ENCODE measurements around the gene ATG101.

DNA sequence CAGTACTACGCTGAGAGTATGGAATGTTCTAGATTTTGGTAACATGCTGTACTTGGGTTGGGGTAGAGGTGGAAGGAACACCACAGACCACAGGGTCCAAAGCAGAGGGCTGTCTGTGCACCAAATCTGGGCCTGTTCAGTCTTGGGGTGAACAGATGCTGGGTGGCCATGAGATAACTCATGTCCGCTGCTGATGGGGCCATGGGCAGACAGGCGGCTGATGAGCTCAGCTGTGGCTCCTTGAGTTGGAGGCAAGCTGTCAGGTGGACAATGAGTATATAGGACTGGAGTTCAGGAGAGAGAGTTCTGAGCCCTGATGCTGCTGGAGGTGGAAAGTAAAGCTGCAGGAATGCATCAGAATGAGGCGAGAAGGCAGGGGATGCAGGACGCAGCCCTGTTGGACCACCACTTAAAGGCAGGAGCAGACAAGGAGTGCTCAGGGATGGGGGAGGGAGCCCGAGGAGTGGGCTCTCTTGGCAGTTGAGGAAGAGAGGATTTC lies 16.0 kb downstream of the ATG101 start:
- TF ChIP-seq ZFP3 (CRISPR knock-in tag; IDR thresholded peaks at IDR 0.05) (no peak), ZNF70 (CRISPR knock-in tag; IDR thresholded peaks at IDR 0.05) (no peak), ISL1 (CRISPR knock-in tag; IDR thresholded peaks at IDR 0.05) (no peak), RARB (CRISPR knock-in tag; IDR thresholded peaks at IDR 0.05) (no peak), ZFP30 (CRISPR knock-in tag; IDR thresholded peaks at IDR 0.05) (no peak), GLIS3 (CRISPR knock-in tag; IDR thresholded peaks at IDR 0.05) (no peak), PPARA (CRISPR knock-in tag; IDR thresholded peaks at IDR 0.05; ENCODE audit: borderline replicate concordance) (no peak), TOX (CRISPR knock-in tag; IDR thresholded peaks at IDR 0.05; ENCODE audit: borderline replicate concordance) (no peak), ZNF8 (CRISPR knock-in tag; IDR thresholded peaks at IDR 0.05) (no peak), ZC3H10 (CRISPR knock-in tag; IDR thresholded peaks at IDR 0.05) (no peak)
- TF ChIP-seq, protein P1, sequence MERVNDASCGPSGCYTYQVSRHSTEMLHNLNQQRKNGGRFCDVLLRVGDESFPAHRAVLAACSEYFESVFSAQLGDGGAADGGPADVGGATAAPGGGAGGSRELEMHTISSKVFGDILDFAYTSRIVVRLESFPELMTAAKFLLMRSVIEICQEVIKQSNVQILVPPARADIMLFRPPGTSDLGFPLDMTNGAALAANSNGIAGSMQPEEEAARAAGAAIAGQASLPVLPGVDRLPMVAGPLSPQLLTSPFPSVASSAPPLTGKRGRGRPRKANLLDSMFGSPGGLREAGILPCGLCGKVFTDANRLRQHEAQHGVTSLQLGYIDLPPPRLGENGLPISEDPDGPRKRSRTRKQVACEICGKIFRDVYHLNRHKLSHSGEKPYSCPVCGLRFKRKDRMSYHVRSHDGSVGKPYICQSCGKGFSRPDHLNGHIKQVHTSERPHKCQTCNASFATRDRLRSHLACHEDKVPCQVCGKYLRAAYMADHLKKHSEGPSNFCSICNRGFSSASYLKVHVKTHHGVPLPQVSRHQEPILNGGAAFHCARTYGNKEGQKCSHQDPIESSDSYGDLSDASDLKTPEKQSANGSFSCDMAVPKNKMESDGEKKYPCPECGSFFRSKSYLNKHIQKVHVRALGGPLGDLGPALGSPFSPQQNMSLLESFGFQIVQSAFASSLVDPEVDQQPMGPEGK (CRISPR knock-in tag; IDR thresholded peaks at IDR 0.05; ENCODE audit: borderline replicate concordance), result no peak
